Fibroblast of lung (primary cell): ENCODE data around the gene SMNDC1.

Source experiments
- EZH2 ChIP-seq: IDR thresholded peaks from 2 replicates; pipeline ENCODE4 v1.5.1; 2012; ENCODE audit warnings: low read length, control low read depth, mild to moderate bottlenecking; ENCODE audit errors: missing control alignments
- TF ChIP-seq, protein P1 (sequence below), 2 donors: IDR thresholded peaks in 1 of 2; conservative IDR thresholded peaks in 1 of 2; 1 replicate in 1 of 2; 2 replicates in 1 of 2; pipeline ENCODE4 v1.5.1; 2011 to 2012; ENCODE audit warnings: low read length in 2 of 2, control low read depth in 1 of 2, inconsistent platforms in 1 of 2, low read depth in 1 of 2, mild to moderate bottlenecking in 1 of 2

DNA sequence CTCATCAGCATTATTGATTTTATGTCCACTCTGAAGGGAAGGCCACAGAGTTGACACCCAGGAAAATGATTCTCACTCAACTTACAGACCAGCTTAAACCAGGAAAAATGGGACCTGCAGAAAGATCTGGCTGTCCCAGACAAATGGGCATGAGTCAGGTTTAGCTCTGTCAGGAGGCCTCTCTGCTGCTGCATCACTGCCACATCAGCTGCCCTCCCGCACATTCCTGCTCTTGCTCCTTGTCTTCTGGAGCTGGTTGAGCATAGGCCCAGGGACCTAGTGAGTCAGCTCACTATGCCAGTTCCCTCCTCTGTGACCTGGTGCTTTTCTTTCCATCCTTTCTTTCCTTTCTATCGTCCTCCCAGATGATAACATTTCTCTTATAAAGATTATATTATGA is 18.8 kb upstream of the SMNDC1 start:
- TF ChIP-seq, protein P1, sequence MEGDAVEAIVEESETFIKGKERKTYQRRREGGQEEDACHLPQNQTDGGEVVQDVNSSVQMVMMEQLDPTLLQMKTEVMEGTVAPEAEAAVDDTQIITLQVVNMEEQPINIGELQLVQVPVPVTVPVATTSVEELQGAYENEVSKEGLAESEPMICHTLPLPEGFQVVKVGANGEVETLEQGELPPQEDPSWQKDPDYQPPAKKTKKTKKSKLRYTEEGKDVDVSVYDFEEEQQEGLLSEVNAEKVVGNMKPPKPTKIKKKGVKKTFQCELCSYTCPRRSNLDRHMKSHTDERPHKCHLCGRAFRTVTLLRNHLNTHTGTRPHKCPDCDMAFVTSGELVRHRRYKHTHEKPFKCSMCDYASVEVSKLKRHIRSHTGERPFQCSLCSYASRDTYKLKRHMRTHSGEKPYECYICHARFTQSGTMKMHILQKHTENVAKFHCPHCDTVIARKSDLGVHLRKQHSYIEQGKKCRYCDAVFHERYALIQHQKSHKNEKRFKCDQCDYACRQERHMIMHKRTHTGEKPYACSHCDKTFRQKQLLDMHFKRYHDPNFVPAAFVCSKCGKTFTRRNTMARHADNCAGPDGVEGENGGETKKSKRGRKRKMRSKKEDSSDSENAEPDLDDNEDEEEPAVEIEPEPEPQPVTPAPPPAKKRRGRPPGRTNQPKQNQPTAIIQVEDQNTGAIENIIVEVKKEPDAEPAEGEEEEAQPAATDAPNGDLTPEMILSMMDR (conservative IDR thresholded peaks at IDR 0.05 in 1 of 2, IDR thresholded peaks at IDR 0.05 in 1 of 2; ENCODE audit: low read depth in 1 of 2, low read length in 2 of 2), result no peak
- no peak for TF ChIP-seq EZH2
